Measurements from ENCODE around the gene SIAH3.

The SIAH3 gene

GRCh38 chr13:45823583-45823982 is 28.0 kb downstream of the SIAH3 start:
- DNase-seq (ENCODE audit: low read depth in 4 of 4, low spot score in 1 of 4) = no peak

- DNase-seq (ENCODE audit: low read depth in 4 of 4, low spot score in 1 of 4) = no peak
These were observed 29.7 kb downstream of the SIAH3 start for GRCh38 chr13:45821811-45822210.

- DNase-seq (ENCODE audit: low read depth in 4 of 4, low spot score in 1 of 4) = no peak
These were observed 31.3 kb downstream of the SIAH3 start for GRCh38 chr13:45820106-45820838.

- DNase-seq (ENCODE audit: low read depth in 4 of 4, low spot score in 1 of 4) = no peak
These were observed 33.7 kb downstream of the SIAH3 start for GRCh38 chr13:45817833-45818232.

- DNase-seq (ENCODE audit: low read depth in 4 of 4, low spot score in 1 of 4) = no peak
These were observed 35.1 kb downstream of the SIAH3 start for GRCh38 chr13:45816427-45816826.

GRCh38 chr13:45812695-45813372 is 38.7 kb downstream of the SIAH3 start:
- DNase-seq (ENCODE audit: low read depth in 4 of 4, low spot score in 1 of 4) = no peak

- DNase-seq (ENCODE audit: low read depth in 4 of 4, low spot score in 1 of 4) = no peak
These were observed 39.5 kb downstream of the SIAH3 start for GRCh38 chr13:45811891-45812694.

GRCh38 chr13:45809801-45810394 is 41.7 kb downstream of the SIAH3 start:
- DNase-seq (ENCODE audit: low read depth in 4 of 4, low spot score in 1 of 4) = no peak

- no peak for DNase-seq (ENCODE audit: low read depth in 4 of 4, low spot score in 1 of 4)
These were observed 42.6 kb downstream of the SIAH3 start for GRCh38 chr13:45808925-45809324.

GRCh38 chr13:45807520-45808099 is 43.9 kb downstream of the SIAH3 start:
- no peak for DNase-seq (ENCODE audit: low read depth in 4 of 4, low spot score in 1 of 4)

GRCh38 chr13:45800485-45800884 is 51.1 kb downstream of the SIAH3 start:
- no peak for DNase-seq (ENCODE audit: low read depth in 4 of 4, low spot score in 1 of 4)

GRCh38 chr13:45799451-45799850 is 52.1 kb downstream of the SIAH3 start:
- no peak for DNase-seq (ENCODE audit: low read depth in 4 of 4, low spot score in 1 of 4)

GRCh38 chr13:45798851-45799250 is 52.7 kb downstream of the SIAH3 start:
- DNase-seq (ENCODE audit: low read depth in 4 of 4, low spot score in 1 of 4) = no peak

- DNase-seq (ENCODE audit: low read depth in 4 of 4, low spot score in 1 of 4) = no peak
These were observed 54.9 kb downstream of the SIAH3 start for GRCh38 chr13:45796426-45797235.

GRCh38 chr13:45792827-45793303 is 58.7 kb downstream of the SIAH3 start:
- DNase-seq (ENCODE audit: low read depth in 4 of 4, low spot score in 1 of 4) = no peak

GRCh38 chr13:45788011-45788410 is 63.5 kb downstream of the SIAH3 start:
- DNase-seq (ENCODE audit: low read depth in 4 of 4, low spot score in 1 of 4) = no peak

- no peak for DNase-seq (ENCODE audit: low read depth in 4 of 4, low spot score in 1 of 4)
These were observed 64.2 kb downstream of the SIAH3 start for GRCh38 chr13:45787346-45787745.

GRCh38 chr13:45786293-45786920 is 65.1 kb downstream of the SIAH3 start:
- no peak for DNase-seq (ENCODE audit: low read depth in 4 of 4, low spot score in 1 of 4)

- DNase-seq (ENCODE audit: low read depth in 4 of 4, low spot score in 1 of 4) = no peak
These were observed 66.5 kb downstream of the SIAH3 start for GRCh38 chr13:45784755-45785675.
